ENCODE results near the gene ARHGAP26. TPM values are rescaled to one million over a fixed set of nuclear protein-coding genes. Genes with fewer than 3 reads are reported as not detected.

Gene ARHGAP26
- total and polyA plus RNA-seq, 7 donors = 5.4 to 25.5 (median 19.1) TPM

DNA sequence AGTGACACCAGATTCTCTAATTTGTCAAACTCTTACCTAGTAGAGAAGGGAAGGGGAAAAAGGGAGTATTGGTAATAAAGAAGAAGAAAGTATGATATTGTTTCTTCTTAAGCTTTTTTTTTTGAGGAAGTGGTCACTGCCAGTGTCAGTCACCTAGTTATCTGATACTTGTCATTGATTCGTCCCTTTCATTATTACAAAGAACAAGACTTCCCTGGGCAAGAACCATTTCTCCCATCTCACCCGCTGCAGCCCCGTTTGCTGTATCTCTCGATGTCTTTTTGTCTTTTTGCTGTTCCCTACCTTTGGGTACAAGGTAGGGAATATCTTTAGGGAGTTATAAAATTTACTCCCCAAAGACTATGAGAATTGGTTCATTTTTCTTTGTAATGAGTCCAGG is 249.0 kb downstream of the ARHGAP26 start:
- Histone ChIP-seq H3K27ac (no peak overlapping the region), H3K4me3 (no peak overlapping the region), H3K9me3 (no peaks in the 10 kb centered on the region), H3K27me3 (no peaks in the 10 kb centered on the region), H3K4me1 (peaks cover 0 to 19% (median 15%) of the 10 kb centered on the region in 4 donors), H3K36me3 (no peaks in the 10 kb centered on the region)
- intact Hi-C loops (cut with DNase I) = no loop called here
- TF ChIP-seq POLR2A (IDR thresholded peaks at IDR 0.05) (no peak), EP300 (IDR thresholded peaks at IDR 0.05) (no peak), POLR2AphosphoS5 (IDR thresholded peaks at IDR 0.05) (no peak)
- TF ChIP-seq, protein P1, sequence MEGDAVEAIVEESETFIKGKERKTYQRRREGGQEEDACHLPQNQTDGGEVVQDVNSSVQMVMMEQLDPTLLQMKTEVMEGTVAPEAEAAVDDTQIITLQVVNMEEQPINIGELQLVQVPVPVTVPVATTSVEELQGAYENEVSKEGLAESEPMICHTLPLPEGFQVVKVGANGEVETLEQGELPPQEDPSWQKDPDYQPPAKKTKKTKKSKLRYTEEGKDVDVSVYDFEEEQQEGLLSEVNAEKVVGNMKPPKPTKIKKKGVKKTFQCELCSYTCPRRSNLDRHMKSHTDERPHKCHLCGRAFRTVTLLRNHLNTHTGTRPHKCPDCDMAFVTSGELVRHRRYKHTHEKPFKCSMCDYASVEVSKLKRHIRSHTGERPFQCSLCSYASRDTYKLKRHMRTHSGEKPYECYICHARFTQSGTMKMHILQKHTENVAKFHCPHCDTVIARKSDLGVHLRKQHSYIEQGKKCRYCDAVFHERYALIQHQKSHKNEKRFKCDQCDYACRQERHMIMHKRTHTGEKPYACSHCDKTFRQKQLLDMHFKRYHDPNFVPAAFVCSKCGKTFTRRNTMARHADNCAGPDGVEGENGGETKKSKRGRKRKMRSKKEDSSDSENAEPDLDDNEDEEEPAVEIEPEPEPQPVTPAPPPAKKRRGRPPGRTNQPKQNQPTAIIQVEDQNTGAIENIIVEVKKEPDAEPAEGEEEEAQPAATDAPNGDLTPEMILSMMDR (IDR thresholded peaks at IDR 0.05) = no peak
- WGBS, 2 donors = 83 to 93% methylated on average over 4 of the region's 4 CpGs
- DNase-seq = no peak

DNA sequence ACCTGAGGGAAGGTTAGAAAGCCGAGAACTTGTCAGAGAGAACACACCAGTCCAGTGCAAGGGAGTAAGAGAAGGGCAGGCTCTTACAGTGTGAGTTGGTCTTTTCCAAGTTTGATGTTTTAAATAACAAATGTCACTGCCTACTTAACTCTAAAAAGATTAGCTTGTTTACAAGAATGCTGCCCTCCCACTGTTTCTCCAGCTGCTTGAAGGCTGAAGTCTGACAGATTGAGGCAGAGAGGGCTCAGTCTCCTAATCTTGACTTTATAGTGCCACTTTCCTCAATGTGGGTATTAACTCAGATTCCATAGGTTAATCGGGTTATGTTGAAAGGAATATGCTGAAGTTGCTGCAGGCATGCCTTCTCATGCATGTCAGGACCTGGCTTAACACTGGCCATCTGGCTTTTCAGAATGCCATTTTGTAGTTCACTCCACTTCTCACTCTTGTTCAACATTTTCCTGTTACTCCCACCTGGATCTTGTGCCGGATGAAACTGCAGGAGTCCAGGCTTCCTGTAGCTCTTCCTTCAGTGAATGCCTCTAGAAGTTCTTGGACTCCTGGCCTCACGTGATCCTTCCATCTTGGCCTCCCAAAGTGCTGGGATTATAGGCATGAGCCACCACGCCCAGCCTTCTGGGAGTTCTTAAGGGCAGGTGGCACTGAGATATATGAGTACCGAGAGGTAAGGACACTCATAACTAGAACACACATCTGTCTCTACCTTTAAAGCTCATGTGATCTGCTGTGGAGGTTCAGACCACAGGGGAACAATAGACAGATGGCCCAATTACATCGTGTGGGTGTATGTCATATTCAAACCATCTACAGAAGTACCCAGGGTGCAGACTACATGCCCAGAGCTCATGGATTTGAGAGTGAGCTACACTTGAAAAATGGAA is 249.7 kb downstream of the ARHGAP26 start:
- TF ChIP-seq, protein P1 (IDR thresholded peaks at IDR 0.05) = no peak
- no peak for TF ChIP-seq POLR2AphosphoS5 (IDR thresholded peaks at IDR 0.05)
- TF ChIP-seq EP300 (IDR thresholded peaks at IDR 0.05) = no peak
- TF ChIP-seq POLR2A (IDR thresholded peaks at IDR 0.05) = no peak
- intact Hi-C loops (cut with DNase I) = loop anchor here (5.0 kb wide), 1 partner anchor 107 kb away; no protein-coding TSS in a partner anchor
- H3K27ac ChIP-seq = no peak overlapping the region

DNA sequence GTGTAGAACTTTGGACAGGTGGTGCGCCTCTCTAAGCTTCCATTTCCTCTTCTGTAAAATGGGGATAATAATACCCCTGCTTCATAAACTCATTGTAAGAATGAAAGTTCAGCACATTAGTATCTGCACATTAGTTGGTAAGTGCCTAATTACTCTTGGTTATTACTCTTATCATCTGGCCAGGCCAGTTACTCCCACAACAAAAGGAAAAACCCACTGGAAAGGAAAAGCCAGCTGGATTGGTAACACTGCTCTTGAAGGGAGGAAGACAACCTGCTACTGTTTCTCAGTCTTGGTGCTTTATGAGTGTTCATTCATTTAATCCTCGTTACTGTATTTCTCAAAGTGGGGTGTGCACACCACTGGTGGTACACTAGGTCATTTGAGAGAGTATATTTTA is 251.4 kb downstream of the ARHGAP26 start:
- WGBS, 2 donors = 92 to 96% methylated on average over 2 of the region's 2 CpGs
- intact Hi-C loops (cut with DNase I) = loop anchor here (5.0 kb wide), 1 partner anchor 106 kb away; no protein-coding TSS in a partner anchor
- Histone ChIP-seq H3K4me1 (peaks cover 0 to 28% (median 19%) of the 10 kb centered on the region in 4 donors), H3K9me3 (no peaks in the 10 kb centered on the region), H3K27ac (no peak overlapping the region), H3K4me3 (no peak overlapping the region), H3K36me3 (no peaks in the 10 kb centered on the region), H3K27me3 (no peaks in the 10 kb centered on the region)
- no peak for TF ChIP-seq POLR2AphosphoS5 (IDR thresholded peaks at IDR 0.05)
- TF ChIP-seq, protein P1 (IDR thresholded peaks at IDR 0.05) = no peak
- no peak for TF ChIP-seq POLR2A (IDR thresholded peaks at IDR 0.05)
- TF ChIP-seq EP300 (IDR thresholded peaks at IDR 0.05) = no peak
- DNase-seq = no peak

More for the DNA sequence above, 249.7 kb downstream of the ARHGAP26 start:
- Histone ChIP-seq H3K27me3 (no peaks in the 10 kb centered on the region), H3K9me3 (no peaks in the 10 kb centered on the region), H3K4me1 (peaks cover 0 to 20% (median 16%) of the 10 kb centered on the region in 4 donors), H3K36me3 (no peaks in the 10 kb centered on the region), H3K4me3 (no peak overlapping the region)
- no peak for DNase-seq
- WGBS, 2 donors = 83 to 86% methylated on average over 7 of the region's 7 CpGs

DNA sequence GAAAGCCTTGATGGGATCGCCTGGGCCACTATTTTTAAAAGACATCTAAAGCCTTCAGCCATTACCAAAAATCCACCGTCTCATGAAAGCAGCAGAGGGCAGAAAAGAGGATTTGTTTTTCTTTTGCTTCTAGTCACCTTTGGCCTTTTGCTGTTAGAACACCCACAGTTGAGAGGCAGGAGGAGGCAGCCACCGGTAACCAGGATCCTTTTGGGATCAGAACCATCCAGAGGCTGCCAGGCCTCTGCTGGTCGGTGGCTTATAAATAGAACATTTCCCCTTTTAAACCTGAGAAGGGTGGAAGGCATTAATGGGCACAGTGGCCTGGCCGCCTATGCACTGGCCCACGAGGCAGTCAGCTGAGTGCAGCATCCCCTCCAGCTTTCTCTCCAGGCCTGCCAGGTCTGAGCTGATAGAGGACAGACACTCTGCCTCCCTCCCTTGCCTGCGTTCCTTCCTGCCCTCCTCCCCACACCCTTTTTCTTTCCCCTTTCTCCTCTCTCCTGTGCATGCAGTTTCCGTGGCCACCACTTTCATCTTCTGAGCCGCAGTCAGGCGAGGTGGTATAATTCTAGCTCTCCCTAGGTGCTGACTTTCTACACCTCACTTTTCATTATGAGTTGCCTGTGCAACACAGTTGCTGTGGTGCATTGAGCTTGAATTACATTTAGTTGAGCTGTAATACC is 253.4 kb downstream of the ARHGAP26 start:
- H3K27ac ChIP-seq = peak overlapping the region; percentile 38 to 64 (median 58)
- H3K4me3 ChIP-seq = no peak overlapping the region
- H3K27me3 ChIP-seq = no peaks in the 10 kb centered on the region
- intact Hi-C loops (cut with DNase I) = loop anchor here (1.0 to 5.0 kb wide), 3 partner anchors 104 to 379 kb away; partner anchors contain the start of gene NR3C1
- WGBS, 2 donors = 64 to 84% methylated on average over 10 of the region's 10 CpGs
- H3K36me3 ChIP-seq = no peaks in the 10 kb centered on the region
- no peaks in the 10 kb centered on the region for H3K9me3 ChIP-seq
- peak; percentile 82 to 89 (median 84) for TF ChIP-seq POLR2AphosphoS5 (IDR thresholded peaks at IDR 0.05)
- TF ChIP-seq, protein P1 (IDR thresholded peaks at IDR 0.05) = peak in 2 of 4 experiments; percentile 17 to 26
- TF ChIP-seq EP300 (IDR thresholded peaks at IDR 0.05) = peak; percentile 58 to 85 (median 76)
- no peak for TF ChIP-seq POLR2A (IDR thresholded peaks at IDR 0.05)
- H3K4me1 ChIP-seq = peaks cover 0 to 28% (median 19%) of the 10 kb centered on the region in 4 donors
- DNase-seq = peak; percentile 92

Data from sigmoid colon (tissue), 7 donors.